ENCODE data around the gene ALOX5. TPM values are rescaled to one million over a fixed set of nuclear protein-coding genes. Genes with fewer than 3 reads are reported as not detected.

The ALOX5 gene
- total RNA-seq, 1 experiment from 2014 or later = 3.4 TPM

GRCh38 chr10:45399113-45399512, 25.1 kb downstream of the ALOX5 start (continued):
- TF ChIP-seq SP1 (CRISPR knock-in tag; conservative IDR thresholded peaks at IDR 0.05) (no peak), MYBL2 (CRISPR knock-in tag; IDR thresholded peaks at IDR 0.05) (no peak), ATF2 (CRISPR knock-in tag; IDR thresholded peaks at IDR 0.05; ENCODE audit: borderline replicate concordance, low read depth) (no peak), HMGA2 (CRISPR knock-in tag; IDR thresholded peaks at IDR 0.05) (no peak), RELA (CRISPR knock-in tag; IDR thresholded peaks at IDR 0.05; ENCODE audit: borderline replicate concordance) (no peak), HMGXB4 (CRISPR knock-in tag; IDR thresholded peaks at IDR 0.05) (no peak)

- ChIA-PET POLR2A (no interaction called here), CTCF (no interaction called here)
- TF ChIP-seq AFF4 (CRISPR knock-in tag; IDR thresholded peaks at IDR 0.05; ENCODE audit: borderline replicate concordance) (no peak), ATF6 (CRISPR knock-in tag; IDR thresholded peaks at IDR 0.05) (no peak), MXD4 (CRISPR knock-in tag; IDR thresholded peaks at IDR 0.05; ENCODE audit: borderline replicate concordance) (no peak), FOXP4 (CRISPR knock-in tag; IDR thresholded peaks at IDR 0.05) (no peak), ZSCAN18 (CRISPR knock-in tag; IDR thresholded peaks at IDR 0.05) (no peak), PREB (CRISPR knock-in tag; IDR thresholded peaks at IDR 0.05; ENCODE audit: borderline replicate concordance) (no peak), SP1 (CRISPR knock-in tag; conservative IDR thresholded peaks at IDR 0.05) (no peak), FOXP1 (CRISPR knock-in tag; IDR thresholded peaks at IDR 0.05; ENCODE audit: borderline replicate concordance) (no peak), GTF2I (CRISPR knock-in tag; conservative IDR thresholded peaks at IDR 0.05) (no peak)
- TF ChIP-seq, protein P1, sequence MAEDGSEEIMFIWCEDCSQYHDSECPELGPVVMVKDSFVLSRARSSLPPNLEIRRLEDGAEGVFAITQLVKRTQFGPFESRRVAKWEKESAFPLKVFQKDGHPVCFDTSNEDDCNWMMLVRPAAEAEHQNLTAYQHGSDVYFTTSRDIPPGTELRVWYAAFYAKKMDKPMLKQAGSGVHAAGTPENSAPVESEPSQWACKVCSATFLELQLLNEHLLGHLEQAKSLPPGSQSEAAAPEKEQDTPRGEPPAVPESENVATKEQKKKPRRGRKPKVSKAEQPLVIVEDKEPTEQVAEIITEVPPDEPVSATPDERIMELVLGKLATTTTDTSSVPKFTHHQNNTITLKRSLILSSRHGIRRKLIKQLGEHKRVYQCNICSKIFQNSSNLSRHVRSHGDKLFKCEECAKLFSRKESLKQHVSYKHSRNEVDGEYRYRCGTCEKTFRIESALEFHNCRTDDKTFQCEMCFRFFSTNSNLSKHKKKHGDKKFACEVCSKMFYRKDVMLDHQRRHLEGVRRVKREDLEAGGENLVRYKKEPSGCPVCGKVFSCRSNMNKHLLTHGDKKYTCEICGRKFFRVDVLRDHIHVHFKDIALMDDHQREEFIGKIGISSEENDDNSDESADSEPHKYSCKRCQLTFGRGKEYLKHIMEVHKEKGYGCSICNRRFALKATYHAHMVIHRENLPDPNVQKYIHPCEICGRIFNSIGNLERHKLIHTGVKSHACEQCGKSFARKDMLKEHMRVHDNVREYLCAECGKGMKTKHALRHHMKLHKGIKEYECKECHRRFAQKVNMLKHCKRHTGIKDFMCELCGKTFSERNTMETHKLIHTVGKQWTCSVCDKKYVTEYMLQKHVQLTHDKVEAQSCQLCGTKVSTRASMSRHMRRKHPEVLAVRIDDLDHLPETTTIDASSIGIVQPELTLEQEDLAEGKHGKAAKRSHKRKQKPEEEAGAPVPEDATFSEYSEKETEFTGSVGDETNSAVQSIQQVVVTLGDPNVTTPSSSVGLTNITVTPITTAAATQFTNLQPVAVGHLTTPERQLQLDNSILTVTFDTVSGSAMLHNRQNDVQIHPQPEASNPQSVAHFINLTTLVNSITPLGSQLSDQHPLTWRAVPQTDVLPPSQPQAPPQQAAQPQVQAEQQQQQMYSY (CRISPR knock-in tag; IDR thresholded peaks at IDR 0.05) = no peak
- no peak for DNase-seq (ENCODE audit: low spot score)
- ATAC-seq = no peak
- H3K9me3 Mint-ChIP-seq = peaks cover 7% of the 10 kb centered on the region
- H3K4me1 Mint-ChIP-seq = peaks cover 15% of the 10 kb centered on the region
- H3K4me3 Mint-ChIP-seq = no peak overlapping the region
- no peak overlapping the region for H3K27ac Mint-ChIP-seq
- no peaks in the 10 kb centered on the region for H3K36me3 Mint-ChIP-seq
- H3K27me3 Mint-ChIP-seq (ENCODE audit: low read depth) = no peaks in the 10 kb centered on the region
Observed at GRCh38 chr10:45403151-45403550, 29.1 kb downstream of the ALOX5 start.

All from WTC11 (cell line).